Ascending aorta (tissue), 2 donors: ENCODE measurements around the gene IMPA2. TPM values are rescaled to one million over a fixed set of nuclear protein-coding genes. Genes with fewer than 3 reads are reported as not detected.
A peak's percentile ranks its signal among the peaks of the same experiment; 100 is the strongest.

Experiments
- DNase-seq, 2 donors: peaks; one replicate each; pipeline ENCODE4 v3.0.0-alpha.2; 2019; ENCODE audit warnings: low spot score in 2 of 2
- H3K27ac ChIP-seq, 2 donors: fragments of 200-600 bp; sonication (generic); one replicate each; pipeline ENCODE4 v1.5.1; 2016 to 2017; ENCODE audit warnings: mild to moderate bottlenecking in 1 of 2
- H3K27me3 ChIP-seq: fragments of 200-600 bp; sonication (generic); one replicate; pipeline ENCODE4 v1.5.1; 2017
- H3K36me3 ChIP-seq, 2 donors: fragments of 200-600 bp; sonication (generic); one replicate each; pipeline ENCODE4 v1.5.1; 2016
- H3K4me1 ChIP-seq, 2 donors: fragments of 200-600 bp; sonication (generic); one replicate each; pipeline ENCODE4 v1.5.1; 2016 to 2017; ENCODE audit warnings: mild to moderate bottlenecking in 1 of 2
- H3K4me3 ChIP-seq, 2 donors: fragments of 200-600 bp; sonication (generic); one replicate each; pipeline ENCODE4 v1.5.1; 2016 to 2017; ENCODE audit warnings: mild to moderate bottlenecking in 1 of 2
- H3K9me3 ChIP-seq, 2 donors: fragments of 200-600 bp; sonication (generic); one replicate each; pipeline ENCODE4 v1.5.1; 2016
- CTCF ChIP-seq, 3 experiments: fragments of 200-600 bp in 2 of 3; fragments of 450-650 bp in 1 of 3; sonication (generic) in 2 of 3; IDR thresholded peaks; one replicate each; pipeline ENCODE4 v1.5.1; 2016 to 2019; ENCODE audit warnings: antibody characterized with exemption in 3 of 3, mild to moderate bottlenecking in 1 of 3, moderate library complexity in 1 of 3
- intact Hi-C: fragments of 100-400 bp; cut with DNase I; formaldehyde crosslinking; loops from one replicate; pipeline ENCODE4 v1.15.1; 2023
- total RNA-seq: library from RNA; depleted of rRNA; stranded (reverse); fragments of >200 nt; gene quantifications from one replicate; pipeline ENCODE4 v1.1.0, GENCODE V29; 2016

The IMPA2 gene
- total RNA-seq, 1 donor from 2014 or later, result 43.4 TPM

GRCh38 chr18:12044591-12044990 lies 63.3 kb downstream of the IMPA2 start:
- no peaks in the 10 kb centered on the region for H3K36me3 ChIP-seq
- DNase-seq, result no peak

GRCh38 chr18:12046046-12046750 lies 64.9 kb downstream of the IMPA2 start:
- Histone ChIP-seq H3K27me3 (no peaks in the 10 kb centered on the region), H3K36me3 (no peaks in the 10 kb centered on the region), H3K27ac (no peak overlapping the region), H3K9me3 (no peaks in the 10 kb centered on the region), H3K4me3 (no peak overlapping the region), H3K4me1 (no peaks in the 10 kb centered on the region)
- DNase-seq, result peak in 1 of 2 donors; percentile 34
- no peak for TF ChIP-seq CTCF (IDR thresholded peaks at IDR 0.05)
- intact Hi-C loops, result no loop called here

More at GRCh38 chr18:12044591-12044990, 63.3 kb downstream of the IMPA2 start:
- Histone ChIP-seq H3K27ac (no peak overlapping the region), H3K9me3 (no peaks in the 10 kb centered on the region), H3K27me3 (no peaks in the 10 kb centered on the region), H3K4me1 (no peaks in the 10 kb centered on the region), H3K4me3 (no peak overlapping the region)
- no peak for TF ChIP-seq CTCF (IDR thresholded peaks at IDR 0.05)
- intact Hi-C loops, result no loop called here

- Histone ChIP-seq H3K4me3 (no peak overlapping the region), H3K27me3 (no peaks in the 10 kb centered on the region), H3K4me1 (no peaks in the 10 kb centered on the region), H3K36me3 (no peaks in the 10 kb centered on the region), H3K27ac (no peak overlapping the region), H3K9me3 (no peaks in the 10 kb centered on the region)
- TF ChIP-seq CTCF (IDR thresholded peaks at IDR 0.05), result no peak
- intact Hi-C loops, result no loop called here
- no peak for DNase-seq
These were observed 65.5 kb downstream of the IMPA2 start for GRCh38 chr18:12046751-12047335.

GRCh38 chr18:12048010-12048826 lies 66.9 kb downstream of the IMPA2 start:
- Histone ChIP-seq H3K27me3 (no peaks in the 10 kb centered on the region), H3K4me3 (no peak overlapping the region), H3K9me3 (no peaks in the 10 kb centered on the region), H3K36me3 (no peaks in the 10 kb centered on the region), H3K27ac (no peak overlapping the region), H3K4me1 (no peaks in the 10 kb centered on the region)
- no peak for DNase-seq
- no peak for TF ChIP-seq CTCF (IDR thresholded peaks at IDR 0.05)
- intact Hi-C loops, result no loop called here

- H3K4me1 ChIP-seq, result no peaks in the 10 kb centered on the region
These were observed 67.5 kb downstream of the IMPA2 start for GRCh38 chr18:12048827-12049175.

More at GRCh38 chr18:12048827-12049175, 67.5 kb downstream of the IMPA2 start:
- intact Hi-C loops, result no loop called here
- H3K27me3 ChIP-seq, result no peaks in the 10 kb centered on the region
- H3K27ac ChIP-seq, result no peak overlapping the region
- no peak for TF ChIP-seq CTCF (IDR thresholded peaks at IDR 0.05)
- no peak overlapping the region for H3K4me3 ChIP-seq
- DNase-seq, result no peak
- H3K9me3 ChIP-seq, result no peaks in the 10 kb centered on the region
- no peaks in the 10 kb centered on the region for H3K36me3 ChIP-seq
